Measurements from ENCODE around the gene NANOGP8. TPM values are rescaled to one million over a fixed set of nuclear protein-coding genes. Genes with fewer than 3 reads are reported as not detected.

Gene NANOGP8
- total RNA-seq, 1 donor from 2014 or later = not detected

DNA sequence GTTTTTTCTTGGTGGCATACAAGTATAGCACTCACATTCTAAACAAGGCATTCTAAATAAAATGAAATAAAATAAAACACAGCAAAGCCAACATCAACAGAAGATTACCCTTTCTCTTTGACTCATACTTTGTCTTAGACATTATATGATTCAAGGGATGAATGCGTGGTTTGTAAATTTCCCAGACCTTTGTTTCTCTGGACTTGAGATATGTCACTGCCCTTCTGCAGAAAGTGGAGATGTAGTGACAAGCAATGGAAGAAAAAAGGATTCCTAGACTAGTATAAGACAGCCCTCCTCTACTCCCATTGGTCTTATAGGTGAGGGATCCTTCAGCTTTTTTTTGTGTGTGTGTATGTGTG, 22.4 kb downstream of the NANOGP8 start:
- Histone ChIP-seq H3K4me1 (no peaks in the 10 kb centered on the region), H3K9me3 (replicated peaks) (no peaks in the 10 kb centered on the region), H3K36me3 (no peaks in the 10 kb centered on the region), H3K27me3 (ENCODE audit: low read depth) (no peaks in the 10 kb centered on the region), H3K27ac (replicated peaks) (no peak overlapping the region), H3K4me3 (no peak overlapping the region)
- DNase-seq = no peak
- TF ChIP-seq, protein P1, sequence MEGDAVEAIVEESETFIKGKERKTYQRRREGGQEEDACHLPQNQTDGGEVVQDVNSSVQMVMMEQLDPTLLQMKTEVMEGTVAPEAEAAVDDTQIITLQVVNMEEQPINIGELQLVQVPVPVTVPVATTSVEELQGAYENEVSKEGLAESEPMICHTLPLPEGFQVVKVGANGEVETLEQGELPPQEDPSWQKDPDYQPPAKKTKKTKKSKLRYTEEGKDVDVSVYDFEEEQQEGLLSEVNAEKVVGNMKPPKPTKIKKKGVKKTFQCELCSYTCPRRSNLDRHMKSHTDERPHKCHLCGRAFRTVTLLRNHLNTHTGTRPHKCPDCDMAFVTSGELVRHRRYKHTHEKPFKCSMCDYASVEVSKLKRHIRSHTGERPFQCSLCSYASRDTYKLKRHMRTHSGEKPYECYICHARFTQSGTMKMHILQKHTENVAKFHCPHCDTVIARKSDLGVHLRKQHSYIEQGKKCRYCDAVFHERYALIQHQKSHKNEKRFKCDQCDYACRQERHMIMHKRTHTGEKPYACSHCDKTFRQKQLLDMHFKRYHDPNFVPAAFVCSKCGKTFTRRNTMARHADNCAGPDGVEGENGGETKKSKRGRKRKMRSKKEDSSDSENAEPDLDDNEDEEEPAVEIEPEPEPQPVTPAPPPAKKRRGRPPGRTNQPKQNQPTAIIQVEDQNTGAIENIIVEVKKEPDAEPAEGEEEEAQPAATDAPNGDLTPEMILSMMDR (IDR thresholded peaks at IDR 0.05; ENCODE audit: borderline replicate concordance) = no peak
- intact Hi-C loops (cut with micrococcal nuclease) = no loop called here

DNA sequence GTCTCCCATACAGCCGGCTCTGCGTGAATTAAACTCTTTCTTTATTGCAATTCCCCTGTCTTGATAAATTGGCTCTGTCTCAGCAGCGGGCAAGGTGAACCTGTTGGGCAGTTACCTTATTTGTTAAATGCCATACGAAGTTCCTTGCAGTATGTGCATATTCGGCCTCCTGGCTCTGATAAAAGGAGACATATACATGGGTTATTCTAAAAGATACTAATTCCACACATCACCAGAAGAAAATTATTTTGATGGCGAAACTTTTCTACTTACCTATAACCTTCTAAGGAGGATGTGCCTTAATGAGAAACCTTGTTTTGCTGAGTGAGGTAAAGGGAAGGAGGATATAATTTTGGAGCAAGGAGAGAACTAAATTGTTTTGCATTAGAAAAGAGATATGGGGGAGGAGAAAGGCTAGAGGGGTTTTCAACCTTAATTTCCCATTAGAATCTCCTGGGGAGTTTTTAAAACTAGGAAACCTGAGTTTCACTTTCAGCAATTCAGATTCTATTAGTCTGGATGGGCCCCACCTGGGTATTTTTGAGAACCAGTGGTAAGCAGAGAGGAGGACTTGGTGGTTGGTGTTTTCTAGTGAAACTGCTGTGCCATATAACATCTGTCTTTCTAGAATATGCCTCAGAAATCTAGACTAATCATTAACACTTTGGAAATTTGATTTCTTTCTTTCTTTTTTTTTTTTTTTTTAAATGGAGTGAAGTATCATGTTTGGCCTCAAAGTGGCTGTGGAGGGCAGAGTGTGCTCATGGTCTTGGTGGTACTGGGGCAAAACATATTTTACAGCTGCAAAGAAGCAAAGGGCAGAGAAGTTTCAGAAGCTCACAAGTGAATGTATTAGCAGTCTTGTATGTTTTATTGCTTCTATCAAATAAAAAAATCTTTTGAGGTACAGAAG, 23.0 kb downstream of the NANOGP8 start:
- no peaks in the 10 kb centered on the region for H3K36me3 ChIP-seq
- TF ChIP-seq, protein P1 (IDR thresholded peaks at IDR 0.05; ENCODE audit: borderline replicate concordance) = no peak
- H3K9me3 ChIP-seq (replicated peaks) = no peaks in the 10 kb centered on the region
- H3K27me3 ChIP-seq (ENCODE audit: low read depth) = no peaks in the 10 kb centered on the region
- intact Hi-C loops (cut with micrococcal nuclease) = no loop called here
- no peak overlapping the region for H3K4me3 ChIP-seq
- H3K27ac ChIP-seq (replicated peaks) = no peak overlapping the region
- no peaks in the 10 kb centered on the region for H3K4me1 ChIP-seq
- DNase-seq = no peak

DNA sequence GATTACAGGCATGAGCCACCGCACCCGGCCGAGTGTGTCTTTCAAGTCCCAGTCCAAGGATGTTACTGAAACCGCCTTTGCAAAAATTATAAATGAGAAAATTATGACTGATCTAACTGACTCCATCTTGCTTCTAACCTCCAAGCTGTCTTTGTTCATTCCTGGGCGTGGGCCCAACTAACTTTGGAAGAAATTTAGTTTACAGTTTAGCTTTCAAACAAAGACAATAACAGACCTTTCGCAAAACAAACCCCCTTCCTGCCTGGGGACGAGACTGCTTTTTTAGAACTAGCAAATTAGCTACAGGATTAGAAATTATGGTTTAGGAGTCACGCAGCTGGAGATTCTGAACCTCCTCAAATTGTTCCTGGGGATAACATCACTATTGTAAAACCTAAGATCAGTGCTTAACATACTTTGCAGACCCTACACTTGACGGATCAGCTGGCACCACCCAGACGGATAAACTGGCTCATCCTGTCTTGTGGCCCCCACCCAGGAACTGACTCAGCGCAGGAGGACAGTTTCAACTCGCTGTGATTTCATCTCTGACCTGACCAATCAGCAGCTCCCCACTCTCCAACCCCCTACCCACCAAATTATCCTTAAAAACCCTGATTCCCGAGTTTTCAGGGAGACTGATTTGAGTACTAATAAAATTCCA, 23.8 kb downstream of the NANOGP8 start:
- intact Hi-C loops (cut with micrococcal nuclease) = no loop called here
- TF ChIP-seq, protein P1 (IDR thresholded peaks at IDR 0.05; ENCODE audit: borderline replicate concordance) = no peak
- Histone ChIP-seq H3K4me3 (no peak overlapping the region), H3K9me3 (replicated peaks) (no peaks in the 10 kb centered on the region), H3K36me3 (no peaks in the 10 kb centered on the region), H3K27ac (replicated peaks) (no peak overlapping the region), H3K4me1 (no peaks in the 10 kb centered on the region), H3K27me3 (ENCODE audit: low read depth) (no peaks in the 10 kb centered on the region)
- no peak for DNase-seq

DNA sequence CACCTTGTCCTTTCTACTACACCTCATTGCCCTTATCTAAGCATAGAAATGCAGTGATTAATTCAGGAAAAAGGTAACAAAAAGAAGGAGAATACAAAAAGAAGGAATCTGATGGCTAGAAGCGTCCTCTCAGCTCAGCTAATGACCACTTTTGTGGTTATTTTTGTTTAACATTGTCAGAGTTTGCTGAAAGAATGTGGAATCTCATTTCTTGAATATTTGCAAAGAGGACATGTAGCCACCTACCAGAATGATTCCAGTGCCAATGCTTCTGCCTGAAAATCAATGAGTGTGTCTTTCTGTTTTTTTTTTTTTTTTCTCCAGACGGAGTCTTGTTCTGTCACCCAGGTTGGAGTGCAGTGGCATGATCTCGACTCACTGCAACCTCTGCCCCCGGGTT, 24.5 kb downstream of the NANOGP8 start:
- H3K27ac ChIP-seq (replicated peaks) = no peak overlapping the region
- H3K4me1 ChIP-seq = no peaks in the 10 kb centered on the region
- no peaks in the 10 kb centered on the region for H3K9me3 ChIP-seq (replicated peaks)
- TF ChIP-seq, protein P1 (IDR thresholded peaks at IDR 0.05; ENCODE audit: borderline replicate concordance) = no peak
- H3K4me3 ChIP-seq = no peak overlapping the region
- no peaks in the 10 kb centered on the region for H3K36me3 ChIP-seq
- intact Hi-C loops (cut with micrococcal nuclease) = no loop called here
- DNase-seq = no peak
- H3K27me3 ChIP-seq (ENCODE audit: low read depth) = no peaks in the 10 kb centered on the region

DNA sequence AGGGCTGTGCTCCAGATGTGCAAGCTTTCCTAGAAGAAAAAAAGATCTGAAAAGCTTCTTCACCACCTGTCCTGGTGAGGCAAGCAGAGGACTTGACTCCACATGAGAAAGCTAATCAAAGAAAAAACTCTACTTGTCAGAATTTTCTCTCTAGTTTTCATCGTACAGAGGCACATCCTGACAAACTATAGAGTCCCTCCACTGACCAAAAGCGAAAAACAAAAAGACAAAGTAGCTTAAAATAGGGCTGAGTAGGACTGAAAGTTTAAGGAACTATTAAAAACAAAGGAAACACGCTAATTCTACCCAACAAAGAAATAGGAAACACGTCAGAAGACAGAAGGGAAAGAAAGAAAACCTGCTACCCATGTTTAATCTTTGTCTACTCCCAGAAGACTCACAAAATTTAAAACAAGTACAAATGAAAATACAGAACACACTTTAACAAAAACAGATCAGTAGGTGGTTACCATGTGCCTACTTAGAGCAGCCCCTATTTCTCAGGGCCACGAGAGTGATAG, 26.5 kb downstream of the NANOGP8 start:
- H3K27me3 ChIP-seq (ENCODE audit: low read depth) = no peaks in the 10 kb centered on the region
- intact Hi-C loops (cut with micrococcal nuclease) = no loop called here
- no peak overlapping the region for H3K4me3 ChIP-seq
- DNase-seq = no peak
- no peaks in the 10 kb centered on the region for H3K4me1 ChIP-seq
- no peaks in the 10 kb centered on the region for H3K36me3 ChIP-seq
- TF ChIP-seq, protein P1 (IDR thresholded peaks at IDR 0.05; ENCODE audit: borderline replicate concordance) = no peak
- H3K27ac ChIP-seq (replicated peaks) = no peak overlapping the region
- no peaks in the 10 kb centered on the region for H3K9me3 ChIP-seq (replicated peaks)

All from left ventricle myocardium inferior (tissue), 1 donor.